H1 (cell line): ENCODE data around the gene NLRP6. TPM values are rescaled to one million over a fixed set of nuclear protein-coding genes. Genes with fewer than 3 reads are reported as not detected.

ENCODE experiments used
- CTCF ChIA-PET: fragments of 300-600 bp; sonication (Branson Sonifier 250); formaldehyde crosslinking; loops from one replicate; lab custom pipeline; 2021; ENCODE audit not compliant: partially characterized antibody; lab: Charles Lee
- POLR2A ChIA-PET: fragments of 300-600 bp; sonication (Branson Sonifier 250); formaldehyde crosslinking; loops from one replicate; lab custom pipeline; 2021; ENCODE audit warnings: inconsistent platforms; ENCODE audit not compliant: partially characterized antibody; lab: Charles Lee
- DNase-seq, 2 experiments: peaks; one replicate each; pipeline versions ENCODE4 v3.0.0 to v3.0.0-alpha.2; 2010 to 2022; ENCODE audit warnings: low spot score in 2 of 2, low read depth in 1 of 2, mixed read lengths in 1 of 2
- FAIRE-seq: peaks from 2 replicates; lab custom pipeline; 2011; peaks lifted over from hg19 to GRCh38; lab: Jason Lieb, UNC
- H2AFZ ChIP-seq: 2 replicates; pipeline ENCODE4 v1.8.1; 2012; ENCODE audit warnings: low read length, inconsistent platforms
- H2AK5ac ChIP-seq: 2 replicates; pipeline ENCODE4 v1.6.1; 2013; ENCODE audit warnings: low read depth, low read length
- H2BK120ac ChIP-seq: replicated peaks from 2 replicates; pipeline ENCODE3; 2013; ENCODE audit warnings: low read depth, low read length, inconsistent platforms
- H2BK12ac ChIP-seq: 2 replicates; pipeline ENCODE4 v1.6.1; 2013; ENCODE audit warnings: low read depth, low read length
- H2BK15ac ChIP-seq: 2 replicates; pipeline ENCODE4 v1.6.1; 2013; ENCODE audit warnings: low read length
- H2BK20ac ChIP-seq: 2 replicates; pipeline ENCODE4 v1.6.1; 2013; ENCODE audit warnings: low read length
- H2BK5ac ChIP-seq: 2 replicates; pipeline ENCODE4 v1.6.1; 2013; ENCODE audit warnings: low read depth, low read length
- H3K14ac ChIP-seq: 2 replicates; pipeline ENCODE4 v1.6.1; 2013; ENCODE audit warnings: inconsistent platforms; ENCODE audit not compliant: insufficient read length
- H3K18ac ChIP-seq: 2 replicates; pipeline ENCODE4 v1.6.1; 2013; ENCODE audit warnings: low read length; ENCODE audit errors: extremely low read depth
- H3K23ac ChIP-seq: 2 replicates; pipeline ENCODE4 v1.6.1; 2013; ENCODE audit warnings: inconsistent platforms; ENCODE audit not compliant: insufficient read length
- H3K23me2 ChIP-seq: 2 replicates; pipeline ENCODE4 v1.6.1; 2013; ENCODE audit warnings: low read depth, low read length
- H3K27ac ChIP-seq: 2 replicates; pipeline ENCODE4 v1.6.1; 2011; ENCODE audit warnings: low read depth, low read length, inconsistent platforms
- H3K27me3 ChIP-seq, 4 experiments: replicated peaks in 1 of 4; 1 replicate in 1 of 4; 2 replicates in 3 of 4; pipeline versions ENCODE4 v1.6.1 to v1.8.1; 2011 to 2013; ENCODE audit warnings: low read length in 3 of 4, mild to moderate bottlenecking in 3 of 4, inconsistent platforms in 2 of 4, mixed read lengths in 2 of 4, moderate library complexity in 1 of 4; ENCODE audit not compliant: control insufficient read depth in 3 of 4, insufficient read depth in 3 of 4; ENCODE audit errors: extremely low read depth in 1 of 4
- H3K36me3 ChIP-seq, 4 experiments: 2 replicates each; pipeline versions ENCODE4 v1.6.1 to v1.8.1; 2011 to 2013; ENCODE audit warnings: mild to moderate bottlenecking in 4 of 4, low read length in 3 of 4, moderate library complexity in 2 of 4, control low read depth in 1 of 4, inconsistent platforms in 1 of 4; ENCODE audit not compliant: insufficient read depth in 4 of 4, control insufficient read depth in 2 of 4
- H3K4ac ChIP-seq: replicated peaks from 2 replicates; pipeline ENCODE3; 2013; ENCODE audit warnings: low read length, low read depth, mixed read lengths, inconsistent platforms; ENCODE audit not compliant: insufficient read length
- H3K4me1 ChIP-seq, 4 experiments: replicated peaks in 1 of 4; 1 replicate in 1 of 4; 2 replicates in 3 of 4; pipeline versions ENCODE4 v1.6.1 to v1.8.1; 2011 to 2013; ENCODE audit warnings: low read length in 3 of 4, inconsistent platforms in 2 of 4, mixed read lengths in 1 of 4; ENCODE audit not compliant: insufficient read depth in 4 of 4, control insufficient read depth in 3 of 4
- H3K4me2 ChIP-seq, 2 experiments: 2 replicates each; pipeline versions ENCODE4 v1.6.1 to v1.8.1; 2011 to 2013; ENCODE audit warnings: low read depth in 2 of 2, low read length in 2 of 2, control low read depth in 1 of 2, inconsistent platforms in 1 of 2, mild to moderate bottlenecking in 1 of 2; ENCODE audit not compliant: insufficient read depth in 1 of 2
- H3K4me3 ChIP-seq, 4 experiments: fragments of 200-600, 300-600 bp in 1 of 4; sonication (generic), shearing (Covaris generic), sonication (Bioruptor Twin) in 1 of 4; 2 replicates each; pipeline versions ENCODE4 v1.5.1 to v1.8.1; 2011 to 2016; ENCODE audit warnings: low read length in 4 of 4, low read depth in 3 of 4, control low read depth in 2 of 4, inconsistent platforms in 2 of 4, mild to moderate bottlenecking in 2 of 4, mixed read lengths in 1 of 4, moderate library complexity in 1 of 4; ENCODE audit not compliant: insufficient read depth in 2 of 4; ENCODE audit errors: extremely low read depth in 1 of 4
- H3K56ac ChIP-seq: replicated peaks from 2 replicates; pipeline ENCODE3; 2013; ENCODE audit warnings: low read depth, mild to moderate bottlenecking, mixed read lengths, low read length, inconsistent platforms; ENCODE audit not compliant: insufficient read length
- H3K79me1 ChIP-seq: 2 replicates; pipeline ENCODE4 v1.6.1; 2013; ENCODE audit warnings: low read depth, low read length, control low read depth
- H3K79me2 ChIP-seq, 2 experiments: 2 replicates each; pipeline versions ENCODE4 v1.6.1 to v1.8.1; 2012 to 2013; ENCODE audit warnings: low read length in 2 of 2, mild to moderate bottlenecking in 2 of 2, inconsistent platforms in 1 of 2; ENCODE audit not compliant: insufficient read depth in 2 of 2, control insufficient read depth in 1 of 2
- H3K9ac ChIP-seq, 4 experiments: replicated peaks in 1 of 4; 1 replicate in 1 of 4; 2 replicates in 3 of 4; pipeline versions ENCODE4 v1.6.1 to v1.8.1; 2011 to 2013; ENCODE audit warnings: low read depth in 3 of 4, low read length in 3 of 4, control low read depth in 2 of 4, mild to moderate bottlenecking in 2 of 4, moderate library complexity in 2 of 4, inconsistent platforms in 1 of 4; ENCODE audit errors: extremely low read depth in 1 of 4
- H3K9me3 ChIP-seq, 2 experiments: 2 replicates each; pipeline versions ENCODE4 v1.6.1 to v1.8.1; 2012 to 2013; ENCODE audit warnings: mild to moderate bottlenecking in 2 of 2, moderate library complexity in 2 of 2, control low read depth in 1 of 2, inconsistent platforms in 1 of 2, low read depth in 1 of 2, low read length in 1 of 2, mixed read lengths in 1 of 2; ENCODE audit not compliant: insufficient read depth in 2 of 2
- H4K20me1 ChIP-seq, 2 experiments: replicated peaks in 1 of 2; 2 replicates each; pipeline versions ENCODE3 to v1.8.1; 2011 to 2013; ENCODE audit warnings: inconsistent platforms in 2 of 2, low read length in 2 of 2, mild to moderate bottlenecking in 1 of 2; ENCODE audit not compliant: insufficient read depth in 2 of 2, control insufficient read depth in 1 of 2
- H4K5ac ChIP-seq: 2 replicates; pipeline ENCODE4 v1.6.1; 2013; ENCODE audit warnings: low read length, low read depth, mixed read lengths, inconsistent platforms; ENCODE audit not compliant: insufficient read length
- H4K8ac ChIP-seq: 2 replicates; pipeline ENCODE4 v1.8.0; 2013; ENCODE audit warnings: mild to moderate bottlenecking, moderate library complexity, low read length, inconsistent platforms; ENCODE audit not compliant: insufficient read depth; ENCODE audit errors: extremely low read depth
- H4K91ac ChIP-seq: replicated peaks from 2 replicates; pipeline ENCODE3; 2013; ENCODE audit warnings: low read length, mixed read lengths, inconsistent platforms; ENCODE audit not compliant: insufficient read length
- BACH1 ChIP-seq: IDR thresholded peaks from 2 replicates; pipeline ENCODE4 v1.6.1; 2012; ENCODE audit warnings: low read length, improper control_type of control experiment
- CTCF ChIP-seq, 3 experiments: IDR thresholded peaks; 1 replicate in 2 of 3; 2 replicates in 1 of 3; pipeline versions ENCODE4 v1.5.1 to v1.6.1; 2011; ENCODE audit warnings: low read length in 3 of 3, mild to moderate bottlenecking in 3 of 3, inconsistent platforms in 2 of 3, low read depth in 1 of 3, moderate library complexity in 1 of 3; ENCODE audit not compliant: insufficient read depth in 1 of 3; ENCODE audit errors: control extremely low read depth in 1 of 3
- EZH2 ChIP-seq: fragments of 200-600 bp; sonication (generic); IDR thresholded peaks from 2 replicates; pipeline ENCODE4 v1.7.1; 2012; ENCODE audit warnings: low read depth, mild to moderate bottlenecking, moderate library complexity, low read length, inconsistent platforms; ENCODE audit not compliant: severe bottlenecking
- GTF2F1 ChIP-seq: IDR thresholded peaks from 2 replicates; pipeline ENCODE4 v1.6.1; 2012; ENCODE audit warnings: low read depth, low read length, improper control_type of control experiment, borderline replicate concordance
- HDAC6 ChIP-seq: IDR thresholded peaks from one replicate; pipeline ENCODE4 v1.7.1; 2012; ENCODE audit warnings: low read depth, mild to moderate bottlenecking, inconsistent platforms, low read length, moderate library complexity
- NANOG ChIP-seq: IDR thresholded peaks from 2 replicates; pipeline ENCODE4 v1.6.1; 2011; ENCODE audit warnings: low read length, low read depth, mild to moderate bottlenecking, inconsistent platforms; ENCODE audit not compliant: insufficient read depth, poor library complexity, severe bottlenecking
- POLR2A ChIP-seq, 2 experiments: IDR thresholded peaks; 1 replicate in 1 of 2; 2 replicates in 1 of 2; pipeline ENCODE4 v1.6.1; 2011; ENCODE audit warnings: low read depth in 2 of 2, low read length in 2 of 2, mild to moderate bottlenecking in 2 of 2; ENCODE audit errors: control extremely low read depth in 1 of 2
- POLR2AphosphoS5 ChIP-seq: IDR thresholded peaks from 2 replicates; pipeline ENCODE4 v1.6.1; 2011; ENCODE audit warnings: low read depth, low read length
- RAD21 ChIP-seq, 2 experiments: IDR thresholded peaks in 1 of 2; conservative IDR thresholded peaks in 1 of 2; 2 replicates each; pipeline ENCODE4 v1.6.1; 2011; ENCODE audit warnings: low read depth in 2 of 2, low read length in 2 of 2, improper control_type of control experiment in 1 of 2, inconsistent platforms in 1 of 2, mild to moderate bottlenecking in 1 of 2, moderate library complexity in 1 of 2
- SP1 ChIP-seq: IDR thresholded peaks from 2 replicates; pipeline ENCODE4 v1.6.1; 2011; ENCODE audit warnings: low read depth, low read length
- TEAD4 ChIP-seq: IDR thresholded peaks from 2 replicates; pipeline ENCODE4 v1.6.1; 2012; ENCODE audit warnings: low read depth, low read length, inconsistent platforms, mixed read lengths
- WGBS, 2 experiments: shearing (Covaris generic) in 1 of 2; methylation state at CpG; one replicate each; pipeline versions ENCODE4 v1.1.6 to v1.1.7; 2013 to 2015; ENCODE audit warnings: low lambda C conversion rate in 2 of 2, mixed read lengths in 2 of 2, inconsistent platforms in 1 of 2, low coverage in 1 of 2, missing lambda C conversion rate in 1 of 2; ENCODE audit not compliant: insufficient replicate concordance in 2 of 2, insufficient coverage in 1 of 2, insufficient read length in 1 of 2; ENCODE audit errors: extremely low coverage in 1 of 2, missing lambda C conversion rate in 1 of 2; 5-methylcytosine and 5-hydroxymethylcytosine counted together
- polyA plus RNA-seq, 7 experiments: library from polyadenylated mRNA; depleted of rRNA in 3 of 7; stranded (reverse) in 5 of 7; unstranded in 2 of 7; fragments of >200 nt in 5 of 7; fragments of 200-250 nt in 2 of 7; gene quantifications; 1 replicate in 5 of 7; 2 replicates in 1 of 7; 4 replicates in 1 of 7; pipeline versions ENCODE4 v1.2.1 to v1.2.3, GENCODE V29; 2011 to 2013; ENCODE audit warnings: missing spikeins in 2 of 7, mixed read lengths in 2 of 7
- total RNA-seq: library from RNA; stranded (reverse); fragmentation: NEBNext Ultra II Directional; extraction: Animal tissue kit (Norgen Biotek cat#: 25700); gene quantifications from 2 replicates; pipeline ENCODE4 v1.2.1, GENCODE V29; 2021

The NLRP6 gene
- total and polyA plus RNA-seq, 2 of the 8 experiments (the other 6 are each of a cell fraction or from before 2014, with no cell fraction given), result not detected

GRCh38 chr11:285894-286220 is 7.7 kb downstream of the NLRP6 start:
- H2BK20ac ChIP-seq, result no peak overlapping the region
- H4K5ac ChIP-seq, result no peak overlapping the region
- no peak for TF ChIP-seq RAD21 (IDR thresholded peaks at IDR 0.05 in 1 of 2, conservative IDR thresholded peaks at IDR 0.05 in 1 of 2; ENCODE audit: low read depth in 2 of 2, low read length in 2 of 2)
- TF ChIP-seq POLR2AphosphoS5, result no peak
- no peak for TF ChIP-seq NANOG
- TF ChIP-seq GTF2F1, result no peak
- TF ChIP-seq TEAD4, result no peak
- no peak for TF ChIP-seq EZH2
- TF ChIP-seq SP1, result no peak
- no peak for TF ChIP-seq CTCF (IDR thresholded peaks at IDR 0.05; ENCODE audit: control extremely low read depth in 1 of 3, insufficient read depth in 1 of 3, low read depth in 1 of 3, low read length in 3 of 3)
- TF ChIP-seq HDAC6, result no peak
- no peak for TF ChIP-seq POLR2A (IDR thresholded peaks at IDR 0.05; ENCODE audit: control extremely low read depth in 1 of 2, low read depth in 2 of 2, low read length in 2 of 2)
- no peak for TF ChIP-seq BACH1

More at GRCh38 chr11:285894-286220, 7.7 kb downstream of the NLRP6 start:
- H3K23ac ChIP-seq, result no peak overlapping the region
- H4K91ac ChIP-seq, result no peak overlapping the region
- H3K27me3 ChIP-seq, result peaks cover 5 to 16% (median 13%) of the 10 kb centered on the region in 4 experiments; a peak in 6 of 7 replicates
- FAIRE-seq (no peak), DNase-seq (peak in 1 of 2 experiments; percentile 30)
- H4K20me1 ChIP-seq, result no peaks in the 10 kb centered on the region
- H2BK15ac ChIP-seq, result no peak overlapping the region
- H3K9ac ChIP-seq, result no peak overlapping the region
- H3K18ac ChIP-seq, result peak overlapping the region; percentile 48; the same call in 1 of the 2 replicates
- peaks cover 0 to 28% (median 21%) of the 10 kb centered on the region in 4 experiments; a peak in 6 of 7 replicates for H3K4me1 ChIP-seq
- 0 out of 2 replicates have a peak, but pooled peaks cover 4% of the 10 kb centered on the region for H3K79me1 ChIP-seq
- no peak overlapping the region for H3K27ac ChIP-seq
- no peak overlapping the region for H2AFZ ChIP-seq
- H3K4me2 ChIP-seq, result no peak overlapping the region
- no peaks in the 10 kb centered on the region; a peak in 1 of 8 replicates for H3K36me3 ChIP-seq
- H3K4ac ChIP-seq, result no peak overlapping the region
- H2BK120ac ChIP-seq, result no peak overlapping the region
- H3K79me2 ChIP-seq, result no peaks in the 10 kb centered on the region
- peaks cover 0 to 3% of the 10 kb centered on the region in 2 experiments; a peak in 1 of 4 replicates for H3K9me3 ChIP-seq
- H2BK5ac ChIP-seq, result no peak overlapping the region
- no peak overlapping the region for H3K4me3 ChIP-seq
- 93% methylated on average over 8 of the region's 8 CpGs; no CpG with 5 or more reads in 1 of the 2 experiments for WGBS, 2 experiments
- H2AK5ac ChIP-seq, result 0 out of 2 replicates have a peak overlapping the region, but pooled peaks have one; percentile 6
- no peak overlapping the region for H3K56ac ChIP-seq
- no peak overlapping the region for H4K8ac ChIP-seq
- ChIA-PET CTCF (interaction anchor here (3.9 to 8.6 kb wide), 2 partner anchors 34 to 35 kb away, joined by 30 to 88 read pairs; no protein-coding TSS in a partner anchor), POLR2A (interaction anchor here (1.1 to 7.7 kb wide), 5 partner anchors 9 to 86 kb away, joined by 3 to 51 read pairs (median 8); partner anchors contain the start of genes IFITM2 and IFITM5)
- H3K14ac ChIP-seq, result no peak overlapping the region
- peaks cover 5% of the 10 kb centered on the region; the same call in 1 of the 2 replicates for H3K23me2 ChIP-seq
- H2BK12ac ChIP-seq, result no peak overlapping the region
